OCI-LY7 (cell line): ENCODE measurements around the gene PACSIN2. TPM values are rescaled to one million over a fixed set of nuclear protein-coding genes. Genes with fewer than 3 reads are reported as not detected.

Source experiments
- BruUV-seq: library from RNA; stranded (reverse); fragments of 400-500 nt; replicated peaks from 2 replicates; lab custom pipeline; 2021; lab: Mats Ljungman, UMichigan
- CTCF ChIA-PET: fragments of 300-600 bp; sonication (Branson Sonifier 250); formaldehyde crosslinking; loops from one replicate; lab custom pipeline; 2022; ENCODE audit warnings: antibody characterized with exemption; ENCODE audit not compliant: unreplicated experiment; lab: Charles Lee
- POLR2A ChIA-PET: fragments of 300-600 bp; sonication (Branson Sonifier 250); formaldehyde crosslinking; loops from one replicate; lab custom pipeline; 2022; ENCODE audit warnings: antibody characterized with exemption; lab: Charles Lee
- DNase-seq: peaks from one replicate; pipeline ENCODE4 v3.0.0-alpha.2; 2015; ENCODE audit warnings: low spot score
- H2AFZ ChIP-seq: fragments of 200-600 bp; sonication (generic), shearing (Covaris generic); 2 replicates; pipeline ENCODE4 v1.6.1; 2014; ENCODE audit warnings: mild to moderate bottlenecking, antibody characterized with exemption, low read length, moderate library complexity
- H3K27ac ChIP-seq: fragments of 200-600 bp; sonication (generic); 2 replicates; pipeline ENCODE4 v1.5.1; 2014; ENCODE audit warnings: mixed run types, low read depth, mild to moderate bottlenecking, moderate library complexity, low read length, inconsistent platforms; ENCODE audit not compliant: poor library complexity, severe bottlenecking
- H3K36me3 ChIP-seq: fragments of 200-600 bp; sonication (generic); 2 replicates; pipeline ENCODE4 v1.6.1; 2014; ENCODE audit warnings: mild to moderate bottlenecking, antibody characterized with exemption, low read length, moderate library complexity, mixed read lengths; ENCODE audit not compliant: insufficient read depth
- H3K4me1 ChIP-seq: fragments of 200-600 bp; sonication (generic); 2 replicates; pipeline ENCODE4 v1.5.1; 2014; ENCODE audit warnings: mild to moderate bottlenecking, low read length; ENCODE audit not compliant: insufficient read depth, poor library complexity, severe bottlenecking
- H3K4me2 ChIP-seq: fragments of 200-600 bp; sonication (generic); 2 replicates; pipeline ENCODE4 v1.6.1; 2014; ENCODE audit warnings: mild to moderate bottlenecking, low read length
- H3K4me3 ChIP-seq: fragments of 200-600 bp; sonication (generic); 2 replicates; pipeline ENCODE4 v1.5.1; 2014; ENCODE audit warnings: mild to moderate bottlenecking, low read depth, low read length; ENCODE audit not compliant: poor library complexity, severe bottlenecking
- H3K79me2 ChIP-seq: fragments of 200-600 bp; sonication (generic); 2 replicates; pipeline ENCODE4 v1.6.1; 2016; ENCODE audit warnings: low read depth, mild to moderate bottlenecking, low read length, moderate library complexity, mixed read lengths; ENCODE audit not compliant: insufficient read depth
- H3K9me2 ChIP-seq: fragments of 200-600 bp; sonication (generic); 2 replicates; pipeline ENCODE4 v1.6.1; 2016; ENCODE audit warnings: mild to moderate bottlenecking, low read length, mixed read lengths; ENCODE audit not compliant: insufficient read depth
- H3K9me3 ChIP-seq: fragments of 200-600 bp; sonication (generic); 2 replicates; pipeline ENCODE4 v1.6.1; 2014; ENCODE audit warnings: mild to moderate bottlenecking, mixed run types, low read length, mixed read lengths
- H4K20me1 ChIP-seq: fragments of 200-600 bp; sonication (generic); 2 replicates; pipeline ENCODE4 v1.6.1; 2014; ENCODE audit warnings: mild to moderate bottlenecking, antibody characterized with exemption, low read length, moderate library complexity, mixed read lengths; ENCODE audit not compliant: insufficient read depth
- CTCF ChIP-seq: fragments of 200-600 bp; sonication (generic); conservative IDR thresholded peaks from 2 replicates; pipeline ENCODE4 v1.5.1; 2014; ENCODE audit warnings: mild to moderate bottlenecking, antibody characterized with exemption, low read length, moderate library complexity, mixed read lengths
- EZH2phosphoT487 ChIP-seq: fragments of 200-600 bp; sonication (generic); IDR thresholded peaks from 2 replicates; pipeline ENCODE4 v1.6.1; 2018; ENCODE audit warnings: low read depth, borderline replicate concordance, mild to moderate bottlenecking, mixed run types, antibody characterized with exemption, low read length, moderate library complexity, mixed read lengths
- intact Hi-C: fragments of 100-400 bp; cut with micrococcal nuclease; formaldehyde crosslinking; loops from one replicate; pipeline ENCODE4 v1.10.0; 2022; ENCODE audit not compliant: unreplicated experiment
- total RNA-seq, 2 experiments: library from RNA; depleted of rRNA in 1 of 2; stranded (reverse); fragments of >200 nt in 1 of 2; shearing (Covaris generic) in 1 of 2; gene quantifications; 2 replicates each; pipeline ENCODE4 v1.2.3, GENCODE V29; 2014 to 2022

The PACSIN2 gene
- total RNA-seq, 2 experiments from 2014 or later: 25.4 to 41.7 TPM

- DNase-seq: no peak
- no TSS peak for BruUV-seq
- Histone ChIP-seq H3K4me1 (peaks cover 24% of the 10 kb centered on the region), H3K9me3 (no peaks in the 10 kb centered on the region), H2AFZ (no peak overlapping the region), H3K9me2 (no peaks in the 10 kb centered on the region), H3K36me3 (no peaks in the 10 kb centered on the region), H3K4me3 (no peak overlapping the region), H4K20me1 (peaks cover 4% of the 10 kb centered on the region; the same call in 1 of the 2 replicates), H3K79me2 (peaks cover 62% of the 10 kb centered on the region), H3K4me2 (no peak overlapping the region), H3K27ac (no peak overlapping the region)
- POLR2A ChIA-PET: interaction anchor here (0.6 to 1.5 kb wide), 2 partner anchors 8 to 790 kb away, joined by 3 to 4 read pairs; no protein-coding TSS in a partner anchor
- CTCF ChIA-PET: no interaction called here
- intact Hi-C loops: no loop called here
- no peak for TF ChIP-seq CTCF
Observed at GRCh38 chr22:43012390-43012789, 2.6 kb downstream of the PACSIN2 start.

- no TSS peak for BruUV-seq
- Histone ChIP-seq H3K36me3 (no peaks in the 10 kb centered on the region), H4K20me1 (peaks cover 4% of the 10 kb centered on the region; the same call in 1 of the 2 replicates), H2AFZ (no peak overlapping the region), H3K4me3 (no peak overlapping the region), H3K4me2 (no peak overlapping the region), H3K9me2 (no peaks in the 10 kb centered on the region), H3K9me3 (no peaks in the 10 kb centered on the region), H3K27ac (no peak overlapping the region), H3K79me2 (peaks cover 62% of the 10 kb centered on the region), H3K4me1 (peaks cover 24% of the 10 kb centered on the region)
- no peak for TF ChIP-seq CTCF
- no peak for TF ChIP-seq EZH2phosphoT487
- ChIA-PET POLR2A (no interaction called here), CTCF (no interaction called here)
- no peak for DNase-seq
- intact Hi-C loops: no loop called here
Observed at GRCh38 chr22:43011079-43011478, 3.9 kb downstream of the PACSIN2 start.

- Histone ChIP-seq H3K27ac (no peak overlapping the region), H3K4me3 (no peak overlapping the region), H3K36me3 (no peaks in the 10 kb centered on the region), H3K9me2 (no peaks in the 10 kb centered on the region), H3K4me1 (peaks cover 18% of the 10 kb centered on the region), H3K79me2 (peaks cover 64% of the 10 kb centered on the region), H3K4me2 (no peak overlapping the region), H4K20me1 (peaks cover 4% of the 10 kb centered on the region; the same call in 1 of the 2 replicates), H2AFZ (no peak overlapping the region), H3K9me3 (no peaks in the 10 kb centered on the region)
- BruUV-seq: no TSS peak
- POLR2A ChIA-PET: no interaction called here
- CTCF ChIA-PET: no interaction called here
- TF ChIP-seq EZH2phosphoT487 (no peak), CTCF (no peak)
- DNase-seq: no peak
- intact Hi-C loops: no loop called here
Observed at GRCh38 chr22:43009444-43009843, 5.5 kb downstream of the PACSIN2 start.
